NOMO-1 treated with DMSO at 0.1 percent for 48 hours (cell line): Measurements from ENCODE around the gene SHISAL2A.

ENCODE experiments used
- DNase-seq: peaks from one replicate; lab custom pipeline; 2025; ENCODE audit not compliant: unreplicated experiment; lab: John Stamatoyannopoulos, UW

SHISAL2A gene

DNA sequence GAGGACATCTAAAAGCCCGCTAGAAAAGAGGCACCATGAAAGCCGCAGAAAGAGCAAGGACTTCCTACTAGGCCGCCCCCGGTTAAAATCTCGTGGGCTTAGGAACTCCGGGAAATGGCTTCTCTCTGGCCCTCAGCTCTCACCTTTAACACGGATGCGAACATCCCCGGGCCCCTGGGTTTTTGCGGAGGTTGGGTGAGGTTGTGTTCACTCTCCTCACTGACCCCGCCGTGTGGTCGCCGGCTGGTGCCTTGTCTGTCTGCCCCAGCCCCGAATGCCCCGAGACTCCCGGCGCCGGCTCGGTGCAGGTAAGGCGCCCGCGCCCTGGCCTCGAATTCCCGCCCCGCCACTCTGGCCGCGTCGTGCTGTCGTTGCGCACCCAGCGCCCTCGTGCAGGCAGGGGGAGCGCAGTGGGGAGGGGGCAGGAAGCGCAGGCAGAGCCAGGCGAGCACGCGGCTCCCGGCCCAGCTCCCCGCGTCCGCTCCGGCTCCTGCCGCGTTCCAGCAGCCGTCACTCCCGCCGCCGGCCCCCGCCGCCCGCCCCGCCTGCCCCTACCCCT lies at the start of gene SHISAL2A:
Gene SHISAL2A, plus strand, starts transcription at position 437 of the 559 bp plus-strand sequence. CDS start 326 bp downstream, outside the sequence.
- DNase-seq: peak; percentile 18

DNA sequence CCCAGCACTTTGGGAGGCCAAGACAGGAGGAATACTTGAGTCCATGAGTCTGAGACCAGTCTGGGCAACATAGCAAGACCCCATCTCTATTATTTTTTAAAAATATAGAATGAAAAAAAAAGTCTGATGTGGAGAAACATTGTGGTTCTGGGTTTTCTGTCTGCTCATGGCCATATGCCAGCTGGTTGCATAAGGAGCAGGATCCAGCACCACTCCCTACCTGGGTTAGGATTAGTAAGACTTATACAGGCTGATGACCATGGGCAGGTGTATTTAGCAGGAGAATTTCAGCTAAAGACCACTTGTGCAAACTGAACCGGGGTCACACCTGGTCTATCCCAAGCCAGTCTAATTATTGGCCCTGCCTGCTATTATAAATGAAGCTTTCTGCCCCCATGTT lies 47.5 kb upstream of the SHISAL2A start:
- DNase-seq: no peak

DNA sequence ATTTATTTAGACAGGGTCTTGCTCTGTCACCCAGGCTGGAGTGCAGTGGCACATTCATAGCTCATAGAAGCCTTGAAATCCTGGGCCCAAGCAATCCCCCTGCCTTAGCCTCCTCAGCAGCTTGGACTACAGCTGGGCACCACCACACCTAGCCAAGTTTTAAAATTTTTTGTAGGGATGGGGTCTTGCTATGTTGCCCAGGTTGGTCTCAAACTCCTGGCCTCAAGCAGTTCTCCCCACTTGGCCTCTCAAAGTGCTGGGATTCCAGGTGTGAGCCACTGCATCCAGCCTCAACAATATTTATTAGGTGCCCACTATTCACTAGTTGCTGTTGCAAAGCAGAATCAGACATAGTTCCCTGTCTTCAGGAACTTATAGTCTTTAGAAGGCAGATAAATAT lies 44.9 kb upstream of the SHISAL2A start:
- DNase-seq: no peak

DNA sequence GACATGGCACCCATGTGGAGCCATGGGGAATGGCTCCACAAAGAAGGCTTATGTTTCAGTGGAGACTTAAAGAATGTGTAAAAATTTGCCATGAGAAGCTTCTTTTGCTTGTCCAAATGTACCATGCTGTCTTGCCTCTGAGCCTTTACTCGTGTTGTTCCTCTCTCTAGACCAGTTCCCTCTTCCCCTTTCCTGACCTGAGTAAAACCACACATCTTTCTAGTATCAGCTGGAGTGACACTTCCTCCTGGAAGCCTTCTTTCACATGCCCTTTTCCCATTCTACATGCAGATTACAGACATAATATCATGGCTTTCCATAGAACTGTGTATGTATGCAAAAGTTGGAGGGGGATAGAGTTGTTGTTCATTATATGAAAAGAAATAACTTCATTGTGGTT lies 44.4 kb upstream of the SHISAL2A start:
- peak; percentile 72 for DNase-seq

DNA sequence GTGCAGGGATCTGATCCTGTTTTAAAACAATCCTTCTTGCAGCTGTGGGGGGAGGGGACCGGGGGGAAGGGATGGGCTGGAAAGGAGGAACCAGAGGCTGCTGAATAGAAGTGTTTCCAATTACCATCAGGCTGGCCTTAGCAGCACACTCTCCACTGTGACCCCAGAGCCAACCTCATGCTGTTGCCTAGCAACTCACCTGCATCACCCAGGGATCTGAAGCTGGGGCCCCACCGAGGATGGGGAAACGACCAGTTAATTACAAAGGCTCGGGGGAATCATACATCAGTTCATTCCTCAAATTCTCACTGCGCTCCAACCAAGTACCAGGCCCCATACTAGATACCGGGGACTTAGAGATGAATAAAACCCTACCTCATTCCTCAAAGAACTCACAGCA lies 42.7 kb upstream of the SHISAL2A start:
- DNase-seq: no peak

DNA sequence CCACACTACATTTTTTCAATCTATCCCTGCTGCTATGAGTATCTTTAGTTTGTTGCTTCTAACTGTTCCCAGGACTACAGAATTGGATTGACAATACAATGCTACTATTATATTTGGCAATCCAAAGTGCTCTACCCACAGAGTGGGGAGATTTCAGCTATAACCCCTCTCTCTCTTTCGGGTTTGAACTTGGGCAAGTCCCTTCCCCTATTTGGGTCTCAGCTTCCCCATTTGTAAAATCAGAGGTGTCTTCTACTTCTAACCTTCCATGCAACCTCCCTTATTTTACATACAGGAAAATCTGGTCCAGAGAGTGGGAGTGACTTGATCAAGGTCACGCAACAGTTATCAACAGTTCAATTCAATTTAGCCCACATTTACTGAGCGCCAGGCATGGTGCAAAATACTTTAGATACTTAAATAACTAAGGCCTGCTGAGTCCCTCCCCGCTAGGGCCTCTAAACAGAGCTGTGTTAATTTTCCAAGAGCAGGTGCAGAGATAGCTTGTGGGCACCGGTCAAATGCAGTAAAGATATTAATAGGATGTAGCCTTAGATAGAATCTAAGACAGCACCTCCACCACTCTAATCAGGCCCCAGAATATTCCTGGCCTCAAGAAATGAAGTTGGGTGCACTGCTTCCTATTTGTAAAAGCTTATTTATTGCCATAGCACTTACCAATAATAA lies 40.2 kb upstream of the SHISAL2A start:
- DNase-seq: no peak

DNA sequence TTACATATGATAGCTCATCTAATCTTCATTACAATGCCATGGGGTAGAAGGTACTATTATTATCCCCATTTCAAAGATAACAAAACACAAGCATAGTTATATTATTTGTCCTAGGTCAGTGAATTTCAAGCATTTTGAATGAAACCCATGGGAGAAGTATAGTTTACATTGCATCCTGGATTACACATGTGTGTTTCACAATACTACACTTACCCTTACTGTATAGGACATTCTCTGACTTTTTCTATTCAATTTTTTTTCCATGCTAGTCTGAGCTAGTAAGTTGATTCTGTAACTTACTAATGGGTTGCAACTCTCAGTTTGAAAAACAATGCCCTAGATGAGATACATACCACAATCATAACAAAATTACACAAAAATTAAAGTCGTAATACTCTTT lies 39.5 kb upstream of the SHISAL2A start:
- no peak for DNase-seq

DNA sequence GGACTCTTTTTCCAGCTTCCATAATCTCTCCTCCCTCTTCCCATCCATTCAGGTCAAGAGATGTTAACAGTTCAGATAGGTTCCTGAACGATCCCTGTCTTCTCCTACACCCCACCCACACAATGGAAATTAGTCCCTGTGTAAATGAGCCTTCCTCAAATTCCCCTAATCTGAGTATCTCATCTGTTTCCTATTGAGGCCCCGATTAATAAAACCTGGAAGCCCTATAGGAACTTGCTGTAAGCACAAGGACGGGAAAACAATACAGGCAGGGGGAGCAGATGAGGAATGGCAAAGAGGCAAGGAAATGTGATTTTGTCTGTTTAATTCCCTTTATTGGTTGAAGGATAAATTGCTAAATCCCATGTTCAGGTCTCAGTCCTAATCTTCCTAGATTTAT lies 37.9 kb upstream of the SHISAL2A start:
- DNase-seq: no peak

DNA sequence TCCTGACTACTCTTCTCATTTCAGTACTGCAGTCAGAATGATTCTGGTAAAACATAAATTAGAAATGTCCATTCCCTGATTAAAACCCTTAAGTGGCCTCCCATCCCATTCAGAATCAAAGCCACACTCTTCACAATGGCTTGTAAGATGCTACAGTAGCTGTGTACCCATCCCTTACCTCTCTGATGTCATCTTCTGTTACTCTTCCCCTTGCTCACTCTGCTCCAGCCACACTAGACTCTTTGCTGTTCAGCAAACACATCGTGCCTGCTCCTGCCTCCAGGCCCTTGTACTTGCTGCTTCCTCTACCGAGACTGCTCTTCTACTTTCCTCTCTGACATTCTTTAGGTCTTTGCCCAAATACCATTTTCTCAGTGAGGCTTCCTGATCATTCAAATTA lies 35.1 kb upstream of the SHISAL2A start:
- DNase-seq: no peak

DNA sequence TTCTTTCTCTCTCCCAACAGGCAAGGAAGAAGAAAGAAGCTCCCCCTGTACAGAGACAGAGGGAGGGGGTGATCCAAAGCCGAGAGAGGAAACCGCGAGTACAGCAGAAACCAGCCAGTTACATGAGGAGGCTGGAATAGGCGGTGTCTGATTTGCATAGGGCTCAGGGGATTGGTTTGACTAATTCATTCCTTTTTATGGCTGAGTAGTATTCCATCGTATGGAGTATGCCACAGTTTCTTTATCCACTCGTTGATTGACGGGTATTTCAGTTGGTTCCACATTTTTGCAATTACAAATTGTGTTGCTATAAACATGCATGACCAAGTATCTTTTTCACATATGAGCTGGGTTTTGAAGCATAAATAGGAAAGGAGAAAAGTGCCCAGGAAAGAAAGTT lies 34.2 kb upstream of the SHISAL2A start:
- DNase-seq: no peak

DNA sequence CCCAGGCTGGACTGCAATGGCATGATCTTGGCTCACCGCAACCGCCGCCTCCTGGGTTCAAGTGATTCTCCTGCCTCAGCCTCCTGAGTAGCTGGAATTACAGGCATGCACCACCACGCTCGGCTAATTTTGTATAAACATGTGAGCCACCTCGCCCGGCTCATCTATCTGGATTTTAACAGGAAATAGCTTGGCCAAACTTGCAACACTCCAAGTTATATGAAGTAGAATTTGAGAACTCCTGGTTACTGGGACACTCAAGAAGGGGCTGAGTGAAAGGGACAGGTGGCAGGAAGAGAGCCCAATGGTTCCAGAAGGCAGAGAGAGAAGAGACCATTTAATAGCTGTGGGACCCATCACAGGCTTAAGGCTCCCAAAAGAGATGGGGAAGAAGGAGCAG lies 33.7 kb upstream of the SHISAL2A start:
- no peak for DNase-seq

DNA sequence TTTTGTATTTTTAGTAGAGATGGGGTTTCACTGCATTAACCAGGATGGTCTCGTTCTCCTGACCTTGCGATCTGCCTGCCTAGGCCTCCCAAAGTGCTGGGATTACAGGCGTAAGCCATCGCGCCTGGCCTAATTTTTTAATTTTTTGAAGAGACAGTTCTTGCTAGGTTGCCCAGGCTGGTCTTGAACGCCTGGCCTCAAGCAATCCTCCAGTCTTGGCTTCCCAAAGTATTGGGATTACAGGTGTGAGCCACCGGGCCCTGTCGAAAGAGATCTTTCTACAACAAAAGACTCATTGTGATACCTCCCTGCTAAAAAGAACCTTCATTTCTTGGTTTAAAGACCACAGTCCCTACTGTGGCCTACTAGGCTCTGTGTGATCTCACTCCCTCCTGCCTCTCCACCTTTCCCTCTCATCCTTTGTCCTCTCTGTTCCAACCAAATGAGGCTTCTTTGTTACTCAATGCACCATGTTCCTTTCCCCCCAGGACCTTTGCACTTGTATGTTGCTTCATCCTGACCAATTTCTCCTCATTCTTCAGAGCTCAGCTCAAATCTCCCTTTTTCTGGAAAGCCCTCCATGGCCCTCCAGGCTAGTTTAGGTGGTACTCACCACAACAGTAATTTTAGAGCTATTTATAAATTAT lies 32.3 kb upstream of the SHISAL2A start:
- DNase-seq: no peak

DNA sequence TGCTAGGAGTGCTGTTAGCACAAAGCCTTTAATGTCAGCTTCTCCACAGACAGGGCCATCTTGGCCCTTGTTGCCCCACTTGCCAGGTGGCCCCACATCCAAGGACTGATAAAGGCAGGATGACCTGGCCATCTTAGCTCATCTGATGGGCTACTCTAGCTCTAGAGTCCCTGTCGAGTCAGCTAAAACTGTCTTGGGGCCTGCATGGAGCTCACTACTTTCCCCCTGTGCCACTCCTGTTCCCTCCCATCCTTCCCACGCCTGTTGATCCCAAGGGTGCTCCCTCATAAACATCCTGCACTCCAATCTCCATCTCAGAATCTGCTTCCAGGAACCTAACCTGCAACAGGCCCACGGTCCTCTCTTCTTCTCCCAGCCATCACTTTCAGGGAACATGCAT lies 31.4 kb upstream of the SHISAL2A start:
- DNase-seq: no peak

DNA sequence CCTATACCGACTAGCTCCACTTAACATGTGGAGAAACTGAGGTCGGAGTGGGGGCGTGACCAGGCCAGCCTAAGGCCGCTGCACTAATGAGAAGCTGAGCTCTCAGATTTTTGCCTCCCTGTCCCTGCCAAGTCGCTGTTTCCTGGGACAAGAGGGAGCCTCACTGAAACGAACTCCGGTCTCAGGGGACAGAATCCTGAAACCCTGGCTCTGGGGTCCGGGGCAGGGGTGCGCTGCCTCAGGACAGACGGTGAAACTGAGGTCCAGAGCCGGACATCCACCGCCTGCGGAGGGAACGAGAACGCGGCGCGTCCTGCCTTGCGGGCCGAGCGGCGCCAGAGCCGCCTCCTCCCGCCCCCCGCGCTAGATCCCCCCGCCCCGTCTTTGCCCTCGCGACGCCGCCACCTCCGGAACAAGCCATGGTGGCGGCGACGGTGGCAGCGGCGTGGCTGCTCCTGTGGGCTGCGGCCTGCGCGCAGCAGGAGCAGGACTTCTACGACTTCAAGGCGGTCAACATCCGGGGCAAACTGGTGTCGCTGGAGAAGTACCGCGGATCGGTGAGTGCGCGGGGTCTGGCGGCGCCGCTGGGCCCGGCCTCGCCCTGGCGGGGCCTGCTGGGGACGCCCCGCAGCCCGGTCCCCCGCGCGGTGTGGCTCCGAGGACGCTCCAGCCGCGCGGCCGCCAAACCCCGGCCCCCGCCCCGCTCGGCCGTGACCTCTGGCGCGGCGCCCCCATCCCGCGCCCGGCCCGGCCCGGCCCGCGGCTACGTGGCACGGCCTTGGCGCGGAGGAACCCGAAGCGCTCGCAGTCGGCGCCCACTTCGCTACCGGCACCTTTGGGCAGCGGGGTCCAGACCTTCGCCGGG lies 30.7 kb upstream of the SHISAL2A start, which contains the start of gene GPX7:
Gene GPX7, plus strand, starts transcription at position 381 of the 865 bp plus-strand sequence. Its CDS starts 39 bp downstream, at position 420.
- DNase-seq: peak; percentile 34

DNA sequence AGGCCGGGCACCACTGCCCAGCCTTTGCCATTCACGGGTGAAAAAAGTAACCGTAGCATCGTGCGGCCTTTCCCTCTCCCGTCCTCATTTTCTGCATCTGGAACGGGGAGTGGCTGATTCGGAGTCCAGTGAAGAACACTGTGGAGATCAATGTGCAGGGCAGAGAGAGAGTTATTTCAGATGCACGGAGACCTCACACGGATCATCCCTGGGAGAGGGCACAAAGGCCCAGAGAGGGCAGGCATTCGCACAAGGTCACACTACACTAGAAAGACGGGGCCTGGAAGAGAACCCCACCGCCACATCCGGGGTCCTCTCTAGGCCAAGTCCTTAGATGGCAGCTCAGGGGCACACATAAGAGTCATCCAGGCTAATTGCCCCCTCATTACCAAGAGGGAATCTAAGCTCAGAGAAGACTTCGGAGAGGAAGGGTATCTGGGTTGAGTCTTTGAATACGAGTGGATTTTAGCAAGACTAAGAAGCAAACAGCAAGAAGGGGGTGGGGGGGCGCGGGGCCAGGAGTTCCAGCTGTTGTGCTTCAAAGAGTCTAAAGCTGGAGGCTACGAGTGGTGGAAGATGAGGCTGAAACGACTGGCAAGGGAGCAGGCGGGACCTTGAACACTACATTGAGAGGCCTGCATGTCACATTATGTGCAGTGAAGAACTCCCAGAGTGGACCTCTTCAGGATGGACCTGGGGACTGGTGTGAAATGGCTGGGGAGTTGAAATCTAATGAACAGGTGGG lies 29.9 kb upstream of the SHISAL2A start:
- DNase-seq: no peak

DNA sequence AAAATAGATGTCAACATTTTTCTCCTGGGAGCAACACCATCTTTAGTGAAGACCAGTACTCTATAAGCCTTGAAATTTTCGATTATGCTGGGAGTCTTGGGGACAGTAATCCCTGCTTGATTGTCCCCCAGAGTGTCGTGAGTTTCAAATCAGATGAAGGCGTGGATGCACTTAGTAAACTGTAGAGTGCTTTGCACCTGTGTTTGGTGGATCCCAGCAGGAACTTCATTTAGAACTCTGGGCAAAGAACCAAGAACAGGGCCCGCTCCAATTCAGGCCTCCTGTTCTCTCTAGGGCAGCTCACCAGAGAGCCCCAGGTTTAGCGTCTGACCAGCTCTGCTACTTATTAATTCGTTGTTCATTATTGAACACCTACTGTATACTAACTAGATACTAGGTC lies 29.3 kb upstream of the SHISAL2A start:
- DNase-seq: no peak

DNA sequence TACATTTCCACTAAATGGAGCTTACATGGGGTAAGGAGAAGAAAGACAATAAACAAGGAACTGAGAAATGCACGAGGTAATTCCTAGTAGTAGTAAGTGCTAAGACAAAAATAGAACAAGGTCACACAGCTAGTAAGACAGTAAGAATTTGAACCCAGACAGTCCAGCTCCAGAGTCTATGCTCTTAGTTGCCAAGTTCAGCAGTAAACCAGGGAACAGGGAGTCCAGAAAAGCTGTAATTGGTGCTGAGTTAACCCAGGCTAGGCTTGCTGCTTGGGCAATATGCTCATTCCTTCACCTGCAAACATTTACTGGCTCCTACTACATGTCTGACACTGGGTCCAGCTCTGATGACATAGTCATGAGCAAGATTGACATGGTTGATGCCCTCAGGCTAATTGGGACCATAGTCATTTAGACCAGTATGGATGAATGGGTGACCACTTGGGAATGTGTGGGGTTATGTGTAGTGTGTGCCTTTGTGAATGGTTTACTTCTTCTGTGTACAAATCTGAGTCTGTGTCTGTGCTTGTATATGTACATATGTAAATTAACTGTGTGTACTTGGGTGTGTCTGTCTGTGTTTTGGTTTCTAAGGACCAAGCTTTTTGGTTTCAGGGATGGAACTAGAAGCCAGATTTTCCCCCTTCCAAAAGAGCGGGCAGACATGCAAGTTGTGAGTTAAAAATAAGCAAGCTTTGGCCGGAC lies 28.8 kb upstream of the SHISAL2A start:
- no peak for DNase-seq

DNA sequence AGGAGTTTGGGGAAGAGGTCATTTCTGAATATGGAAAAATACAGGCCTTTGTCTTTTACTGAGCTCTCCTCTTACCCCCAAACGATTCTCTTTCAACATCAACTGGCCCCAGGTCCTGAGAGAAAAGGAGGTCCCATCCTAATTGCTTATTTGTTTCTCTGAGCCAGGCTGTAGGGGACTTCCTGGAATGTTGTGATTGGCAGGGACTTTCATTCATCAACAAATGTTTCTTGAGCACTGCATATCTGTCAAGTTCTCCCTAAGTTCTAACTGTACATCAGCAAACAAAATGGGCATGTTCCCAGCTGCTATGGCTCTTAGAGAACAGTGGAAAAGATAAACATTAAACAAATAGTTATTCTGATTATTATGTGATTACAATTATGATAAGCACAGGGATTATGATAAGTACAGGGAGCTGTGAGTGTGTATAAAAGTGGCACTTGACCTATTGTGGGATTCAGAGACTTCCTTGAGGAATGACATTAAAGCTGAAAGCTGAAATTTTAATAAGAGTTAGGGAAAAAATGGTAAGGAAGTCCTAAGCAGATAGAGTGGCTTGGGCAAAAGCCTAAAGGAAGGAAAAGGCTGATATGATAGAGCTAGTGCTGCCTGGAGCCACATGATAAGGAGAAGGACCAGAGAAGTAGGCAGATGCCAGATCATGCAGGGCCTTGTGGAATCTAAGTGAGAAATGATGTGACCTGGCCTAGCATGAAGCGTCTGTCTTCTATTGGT lies 19.2 kb upstream of the SHISAL2A start:
- no peak for DNase-seq

DNA sequence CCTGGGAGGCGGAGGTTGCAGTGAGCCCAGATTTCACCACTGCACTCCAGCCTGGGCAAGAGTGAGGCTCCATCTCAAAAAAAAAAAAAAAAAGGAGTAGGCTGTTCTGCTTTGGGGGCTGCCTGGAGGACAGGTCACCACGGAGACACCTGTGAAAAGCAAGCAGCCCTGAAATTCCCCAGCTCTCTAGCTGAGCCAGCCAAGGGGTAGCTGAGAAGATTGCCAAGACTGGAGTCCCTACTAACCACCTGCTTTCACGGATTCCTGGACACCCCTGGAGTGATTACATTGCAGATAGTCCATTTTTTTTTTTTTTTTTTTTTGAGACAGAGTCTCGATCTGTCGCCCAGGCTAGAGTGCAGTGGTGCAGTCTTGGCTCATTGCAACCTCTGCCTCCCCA lies 18.3 kb upstream of the SHISAL2A start:
- DNase-seq: no peak
